ENCODE results near the gene MINPP1. TPM values are rescaled to one million over a fixed set of nuclear protein-coding genes. Genes with fewer than 3 reads are reported as not detected.

MINPP1 gene
- total and polyA plus RNA-seq, 2 of the 4 experiments (the other 2 are of a cell fraction), result 11.7 to 14.4 TPM

DNA sequence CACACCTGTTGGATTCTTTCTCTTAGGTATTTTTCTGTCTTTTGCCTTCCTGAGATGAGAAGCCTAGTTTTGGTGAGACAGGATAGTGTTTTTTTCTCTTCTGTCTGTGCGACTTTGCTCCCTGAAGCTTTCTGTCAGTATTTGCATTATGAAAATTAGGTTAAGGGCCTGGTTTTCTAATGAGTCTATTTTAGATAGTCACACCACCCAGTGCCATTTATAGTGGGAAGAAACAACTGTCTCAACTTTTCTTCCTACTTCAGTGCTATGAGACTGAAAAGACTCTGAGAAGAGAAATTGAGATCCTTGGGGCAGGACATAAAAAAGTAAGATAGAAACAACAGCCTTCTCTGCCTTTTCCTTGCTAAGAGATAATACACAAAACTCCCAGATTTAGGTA is 53.6 kb downstream of the MINPP1 start:
- no peak overlapping the region for H3K4me3 ChIP-seq (ENCODE audit: insufficient read depth, low read depth, low read length)
- H3K14ac ChIP-seq (replicated peaks; ENCODE audit: low read depth, low read length), result no peak overlapping the region
- H3K4me2 ChIP-seq (ENCODE audit: low read depth, low read length), result no peak overlapping the region
- no peaks in the 10 kb centered on the region for H3K9me1 ChIP-seq (ENCODE audit: insufficient read depth, low read length)
- dilution Hi-C loops (cut with HindIII; ENCODE audit: low sequenced_read_pairs, unreplicated experiment), result no loop called here
- no TSS peak for BruUV-seq (replicated peaks)
- no peak overlapping the region for H3K27ac ChIP-seq (ENCODE audit: insufficient read depth, low read length)
- H3K4ac ChIP-seq (ENCODE audit: low read depth, low read length), result no peak overlapping the region
- no peak overlapping the region for H2BK120ac ChIP-seq (ENCODE audit: low read depth, low read length)
- no peaks in the 10 kb centered on the region for H3K36me3 ChIP-seq (ENCODE audit: control insufficient read depth, insufficient read depth, low read length)
- no CpG with 5 or more reads among the region's 1 CpG for WGBS, 2 experiments (ENCODE audit: extremely low coverage in 2 of 2, insufficient read length in 1 of 2)
- no peaks in the 10 kb centered on the region for H3K4me1 ChIP-seq (ENCODE audit: control insufficient read depth, insufficient read depth, low read length)
- no peak for TF ChIP-seq BHLHE40 (IDR thresholded peaks at IDR 0.05; ENCODE audit: low read depth, low read length)
- TF ChIP-seq FOS (IDR thresholded peaks at IDR 0.05; ENCODE audit: low read depth, low read length), result no peak
- TF ChIP-seq CTCF (conservative IDR thresholded peaks at IDR 0.05; ENCODE audit: low read depth, low read length), result no peak
- no peak for TF ChIP-seq RAD21 (IDR thresholded peaks at IDR 0.05; ENCODE audit: low read length)
- no peak for TF ChIP-seq CEBPB (IDR thresholded peaks at IDR 0.05; ENCODE audit: low read depth, low read length)
- no peak for TF ChIP-seq MAFK (IDR thresholded peaks at IDR 0.05; ENCODE audit: low read depth, low read length)
- TF ChIP-seq, protein P1, sequence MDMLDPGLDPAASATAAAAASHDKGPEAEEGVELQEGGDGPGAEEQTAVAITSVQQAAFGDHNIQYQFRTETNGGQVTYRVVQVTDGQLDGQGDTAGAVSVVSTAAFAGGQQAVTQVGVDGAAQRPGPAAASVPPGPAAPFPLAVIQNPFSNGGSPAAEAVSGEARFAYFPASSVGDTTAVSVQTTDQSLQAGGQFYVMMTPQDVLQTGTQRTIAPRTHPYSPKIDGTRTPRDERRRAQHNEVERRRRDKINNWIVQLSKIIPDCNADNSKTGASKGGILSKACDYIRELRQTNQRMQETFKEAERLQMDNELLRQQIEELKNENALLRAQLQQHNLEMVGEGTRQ (IDR thresholded peaks at IDR 0.05; ENCODE audit: low read depth, low read length), result no peak
- no peak for TF ChIP-seq RCOR1 (IDR thresholded peaks at IDR 0.05; ENCODE audit: insufficient replicate concordance, low read length)
- no peak for TF ChIP-seq RFX5 (IDR thresholded peaks at IDR 0.05; ENCODE audit: low read depth, low read length)
- no peak for TF ChIP-seq MXI1 (IDR thresholded peaks at IDR 0.05; ENCODE audit: borderline replicate concordance, low read depth, low read length)
- no peak for TF ChIP-seq NFE2L2 (IDR thresholded peaks at IDR 0.05; ENCODE audit: low read depth, low read length)
- no peak for TF ChIP-seq MAZ (IDR thresholded peaks at IDR 0.05; ENCODE audit: borderline replicate concordance, low read depth, low read length)
- TF ChIP-seq SMC3 (IDR thresholded peaks at IDR 0.05; ENCODE audit: low read depth, low read length), result no peak
- TF ChIP-seq, protein P2, sequence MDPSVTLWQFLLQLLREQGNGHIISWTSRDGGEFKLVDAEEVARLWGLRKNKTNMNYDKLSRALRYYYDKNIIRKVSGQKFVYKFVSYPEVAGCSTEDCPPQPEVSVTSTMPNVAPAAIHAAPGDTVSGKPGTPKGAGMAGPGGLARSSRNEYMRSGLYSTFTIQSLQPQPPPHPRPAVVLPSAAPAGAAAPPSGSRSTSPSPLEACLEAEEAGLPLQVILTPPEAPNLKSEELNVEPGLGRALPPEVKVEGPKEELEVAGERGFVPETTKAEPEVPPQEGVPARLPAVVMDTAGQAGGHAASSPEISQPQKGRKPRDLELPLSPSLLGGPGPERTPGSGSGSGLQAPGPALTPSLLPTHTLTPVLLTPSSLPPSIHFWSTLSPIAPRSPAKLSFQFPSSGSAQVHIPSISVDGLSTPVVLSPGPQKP (IDR thresholded peaks at IDR 0.05; ENCODE audit: borderline replicate concordance, low read depth, low read length), result no peak
- no peak for TF ChIP-seq CHD1 (IDR thresholded peaks at IDR 0.05; ENCODE audit: low read depth, low read length)
- no peak for TF ChIP-seq POLR2A (IDR thresholded peaks at IDR 0.05; ENCODE audit: low read depth, low read length)
- H2BK5ac ChIP-seq (ENCODE audit: low read depth, low read length, poor library complexity, severe bottlenecking), result no peak overlapping the region
- H3K79me1 ChIP-seq (ENCODE audit: low read depth in 1 of 2, low read length in 2 of 2), result no peaks in the 10 kb centered on the region
- H2AFZ ChIP-seq (replicated peaks; ENCODE audit: low read length, poor library complexity), result no peak overlapping the region
- no peak overlapping the region for H3K56ac ChIP-seq (ENCODE audit: extremely low read depth, insufficient read depth, low read length)
- ChIA-PET POLR2A (ENCODE audit: unreplicated experiment) (no interaction called here), CTCF (no interaction called here)
- no peak overlapping the region for H2AK5ac ChIP-seq (ENCODE audit: low read depth, low read length)
- H2BK20ac ChIP-seq (ENCODE audit: low read depth, low read length), result no peak overlapping the region
- DNase-seq (no peak), ATAC-seq (ENCODE audit: low read depth) (no peak)
- H3K27me3 ChIP-seq (ENCODE audit: control insufficient read depth, insufficient read depth, low read length), result no peaks in the 10 kb centered on the region
- in situ Hi-C loops (cut with MboI; ENCODE audit: low sequenced_read_pairs), result no loop called here
- H3K9me3 ChIP-seq (ENCODE audit: control insufficient read depth, insufficient read depth, low read length), result peaks cover 9% of the 10 kb centered on the region
- no peak overlapping the region for H4K8ac ChIP-seq (ENCODE audit: low read depth in 2 of 2, low read length in 2 of 2)
- intact Hi-C loops (cut with micrococcal nuclease), result no loop called here
- no peaks in the 10 kb centered on the region for H4K20me1 ChIP-seq (ENCODE audit: insufficient read depth, low read length)
- no peak overlapping the region for H4K91ac ChIP-seq (ENCODE audit: insufficient read depth, low read depth, low read length)
- H3K18ac ChIP-seq (ENCODE audit: low read depth, low read length), result no peak overlapping the region
- no peak overlapping the region for H2BK15ac ChIP-seq (ENCODE audit: low read depth, low read length)
- no peak overlapping the region for H3K23ac ChIP-seq (ENCODE audit: low read depth, low read length)
- no peak overlapping the region for H4K5ac ChIP-seq (ENCODE audit: low read depth, low read length)
- H2AK9ac ChIP-seq (replicated peaks; ENCODE audit: low read depth, low read length, poor library complexity), result no peak overlapping the region
- H3K9ac ChIP-seq (ENCODE audit: low read depth, low read length), result no peak overlapping the region
